ENCODE results near the gene RPL28.

RPL28 gene

GRCh38 chr19:55341595-55342531, 43.9 kb upstream of the RPL28 start:
- Histone ChIP-seq H3K4me1 (ENCODE audit: control insufficient read depth in 2 of 2, insufficient read depth in 1 of 2, low read depth in 1 of 2, low read length in 2 of 2) (peaks cover 12 to 20% of the 10 kb centered on the region in 2 donors), H3K18ac (ENCODE audit: low read length) (peak overlapping the region; percentile 53), H3K4ac (ENCODE audit: low read length) (no peak overlapping the region), H2AFZ (ENCODE audit: low read length) (no peak overlapping the region), H3K4me2 (ENCODE audit: insufficient read depth, low read length, poor library complexity, severe bottlenecking) (peak overlapping the region; percentile 47), H2BK5ac (ENCODE audit: low read length) (peak overlapping the region; percentile 62), H3K14ac (ENCODE audit: low read length) (no peak overlapping the region), H3K9ac (ENCODE audit: low read depth, low read length, poor library complexity) (peak overlapping the region; percentile 80), H2BK15ac (ENCODE audit: low read length) (no peak overlapping the region), H3K27me3 (ENCODE audit: control insufficient read depth in 3 of 3, insufficient read depth in 3 of 3, low read depth in 1 of 3, low read length in 3 of 3) (no peaks in the 10 kb centered on the region), H2AK5ac (ENCODE audit: low read depth, low read length) (peak overlapping the region; percentile 91), H2BK12ac (ENCODE audit: low read length) (no peak overlapping the region), H3K4me3 (ENCODE audit: low read length in 2 of 2) (peak overlapping the region; percentile 56 to 99), H3K27ac (replicated peaks; ENCODE audit: low read length) (peak overlapping the region; percentile 2), H3K9me3 (replicated peaks in 1 of 2; ENCODE audit: control insufficient read depth in 2 of 2, insufficient read depth in 1 of 2, low read depth in 1 of 2, low read length in 2 of 2) (no peaks in the 10 kb centered on the region), H3K36me3 (replicated peaks in 1 of 2; ENCODE audit: control insufficient read depth in 2 of 2, insufficient read depth in 2 of 2, low read length in 2 of 2) (peaks cover 25 to 48% of the 10 kb centered on the region in 2 donors), H3K23ac (ENCODE audit: low read depth, low read length, poor library complexity) (no peak overlapping the region), H2BK120ac (ENCODE audit: low read depth, low read length) (peak overlapping the region; percentile 66), H3K79me1 (ENCODE audit: low read depth, low read length) (peaks cover 17% of the 10 kb centered on the region), H4K8ac (ENCODE audit: low read depth, low read length) (no peak overlapping the region), H4K91ac (ENCODE audit: low read depth, low read length, poor library complexity) (no peak overlapping the region)
- DNase-seq (ENCODE audit: low spot score) = no peak
- WGBS, 2 donors (ENCODE audit: extremely low coverage in 2 of 2, insufficient read length in 2 of 2, insufficient replicate concordance in 1 of 2) = no CpG with 5 or more reads among the region's 50 CpGs

GRCh38 chr19:55344444-55344843, 41.3 kb upstream of the RPL28 start:
- Histone ChIP-seq H2AFZ (ENCODE audit: low read length) (no peak overlapping the region), H3K27me3 (ENCODE audit: control insufficient read depth in 3 of 3, insufficient read depth in 3 of 3, low read depth in 1 of 3, low read length in 3 of 3) (no peaks in the 10 kb centered on the region), H3K79me1 (ENCODE audit: low read depth, low read length) (peaks cover 17% of the 10 kb centered on the region), H4K91ac (ENCODE audit: low read depth, low read length, poor library complexity) (no peak overlapping the region), H3K23ac (ENCODE audit: low read depth, low read length, poor library complexity) (no peak overlapping the region), H2BK120ac (ENCODE audit: low read depth, low read length) (no peak overlapping the region), H2AK5ac (ENCODE audit: low read depth, low read length) (no peak overlapping the region), H2BK12ac (ENCODE audit: low read length) (no peak overlapping the region), H2BK15ac (ENCODE audit: low read length) (no peak overlapping the region), H2BK5ac (ENCODE audit: low read length) (peak overlapping the region; percentile 29), H3K18ac (ENCODE audit: low read length) (peak overlapping the region; percentile 64), H3K9me3 (replicated peaks in 1 of 2; ENCODE audit: control insufficient read depth in 2 of 2, insufficient read depth in 1 of 2, low read depth in 1 of 2, low read length in 2 of 2) (peaks cover 0 to 2% of the 10 kb centered on the region in 2 donors), H3K4me1 (ENCODE audit: control insufficient read depth in 2 of 2, insufficient read depth in 1 of 2, low read depth in 1 of 2, low read length in 2 of 2) (peaks cover 23 to 24% of the 10 kb centered on the region in 2 donors), H3K14ac (ENCODE audit: low read length) (no peak overlapping the region), H3K4me3 (ENCODE audit: low read length in 2 of 2) (no peak overlapping the region), H3K4me2 (ENCODE audit: insufficient read depth, low read length, poor library complexity, severe bottlenecking) (no peak overlapping the region), H3K9ac (ENCODE audit: low read depth, low read length, poor library complexity) (no peak overlapping the region), H3K4ac (ENCODE audit: low read length) (peak overlapping the region; percentile 76), H3K27ac (replicated peaks; ENCODE audit: low read length) (no peak overlapping the region), H4K8ac (ENCODE audit: low read depth, low read length) (no peak overlapping the region), H3K36me3 (replicated peaks in 1 of 2; ENCODE audit: control insufficient read depth in 2 of 2, insufficient read depth in 2 of 2, low read length in 2 of 2) (peaks cover 28 to 60% of the 10 kb centered on the region in 2 donors)
- DNase-seq (ENCODE audit: low spot score) = no peak
- no CpG with 5 or more reads among the region's 9 CpGs for WGBS, 2 donors (ENCODE audit: extremely low coverage in 2 of 2, insufficient read length in 2 of 2, insufficient replicate concordance in 1 of 2)

GRCh38 chr19:55345101-55345817, 40.5 kb upstream of the RPL28 start:
- Histone ChIP-seq H2BK120ac (ENCODE audit: low read depth, low read length) (no peak overlapping the region), H3K18ac (ENCODE audit: low read length) (peak overlapping the region; percentile 57), H2AFZ (ENCODE audit: low read length) (no peak overlapping the region), H2BK15ac (ENCODE audit: low read length) (no peak overlapping the region), H3K27ac (replicated peaks; ENCODE audit: low read length) (no peak overlapping the region), H3K4me2 (ENCODE audit: insufficient read depth, low read length, poor library complexity, severe bottlenecking) (no peak overlapping the region), H3K4ac (ENCODE audit: low read length) (no peak overlapping the region), H3K23ac (ENCODE audit: low read depth, low read length, poor library complexity) (peak overlapping the region; percentile 65), H4K91ac (ENCODE audit: low read depth, low read length, poor library complexity) (no peak overlapping the region), H3K79me1 (ENCODE audit: low read depth, low read length) (peaks cover 15% of the 10 kb centered on the region), H2BK5ac (ENCODE audit: low read length) (peak overlapping the region; percentile 29), H4K8ac (ENCODE audit: low read depth, low read length) (no peak overlapping the region), H2BK12ac (ENCODE audit: low read length) (peak overlapping the region; percentile 1), H3K36me3 (replicated peaks in 1 of 2; ENCODE audit: control insufficient read depth in 2 of 2, insufficient read depth in 2 of 2, low read length in 2 of 2) (peaks cover 28 to 60% of the 10 kb centered on the region in 2 donors), H3K4me3 (ENCODE audit: low read length in 2 of 2) (no peak overlapping the region), H3K27me3 (ENCODE audit: control insufficient read depth in 3 of 3, insufficient read depth in 3 of 3, low read depth in 1 of 3, low read length in 3 of 3) (peaks cover 0 to 2% (median 0%) of the 10 kb centered on the region in 3 experiments), H2AK5ac (ENCODE audit: low read depth, low read length) (no peak overlapping the region), H3K14ac (ENCODE audit: low read length) (peak overlapping the region; percentile 9), H3K9ac (ENCODE audit: low read depth, low read length, poor library complexity) (peak overlapping the region; percentile 63), H3K4me1 (ENCODE audit: control insufficient read depth in 2 of 2, insufficient read depth in 1 of 2, low read depth in 1 of 2, low read length in 2 of 2) (peaks cover 24 to 26% of the 10 kb centered on the region in 2 donors), H3K9me3 (replicated peaks in 1 of 2; ENCODE audit: control insufficient read depth in 2 of 2, insufficient read depth in 1 of 2, low read depth in 1 of 2, low read length in 2 of 2) (peaks cover 0 to 2% of the 10 kb centered on the region in 2 donors)
- no CpG with 5 or more reads among the region's 22 CpGs for WGBS, 2 donors (ENCODE audit: extremely low coverage in 2 of 2, insufficient read length in 2 of 2, insufficient replicate concordance in 1 of 2)
- DNase-seq (ENCODE audit: low spot score) = no peak

Measured in neuronal stem cell (in vitro differentiated cells).